ENCODE measurements around the gene IL12RB1. TPM values are rescaled to one million over a fixed set of nuclear protein-coding genes. Genes with fewer than 3 reads are reported as not detected.

IL12RB1 gene
- total and polyA plus RNA-seq, 2 of the 8 experiments (the other 6 are each of a cell fraction or from before 2014, with no cell fraction given) = 0.03 TPM; not detected in 1

- H3K27me3 ChIP-seq (replicated peaks in 1 of 4; ENCODE audit: control insufficient read depth in 3 of 4, extremely low read depth in 1 of 4, insufficient read depth in 3 of 4, low read length in 3 of 4) = no peaks in the 10 kb centered on the region
- no peak overlapping the region for H2BK20ac ChIP-seq (ENCODE audit: low read length)
- no peaks in the 10 kb centered on the region for H4K20me1 ChIP-seq (replicated peaks in 1 of 2; ENCODE audit: control insufficient read depth in 1 of 2, insufficient read depth in 2 of 2, low read length in 2 of 2)
- H4K8ac ChIP-seq (ENCODE audit: extremely low read depth, insufficient read depth, low read length) = no peak overlapping the region
- DNase-seq (ENCODE audit: low read depth in 1 of 2, low spot score in 2 of 2) = no peak
- H2BK12ac ChIP-seq (ENCODE audit: low read depth, low read length) = no peak overlapping the region
- no peaks in the 10 kb centered on the region for H3K9me3 ChIP-seq (ENCODE audit: insufficient read depth in 2 of 2, low read depth in 1 of 2, low read length in 1 of 2)
- no peak overlapping the region for H2AFZ ChIP-seq (ENCODE audit: low read length)
- POLR2A ChIA-PET (ENCODE audit: partially characterized antibody) = interaction anchor here (1.5 kb wide), 1 partner anchor 117 kb away, joined by 3 read pairs; no protein-coding TSS in a partner anchor
- 79% methylated on average over 5 of the region's 5 CpGs; no CpG with 5 or more reads in 1 of the 2 experiments for WGBS, 2 experiments (ENCODE audit: extremely low coverage in 1 of 2, insufficient coverage in 1 of 2, insufficient read length in 1 of 2, insufficient replicate concordance in 2 of 2, low coverage in 1 of 2, low lambda C conversion rate in 2 of 2, missing lambda C conversion rate in 1 of 2)
- CTCF ChIA-PET (ENCODE audit: partially characterized antibody) = interaction anchor here (0.6 to 3.6 kb wide), 16 partner anchors 11 to 807 kb away, joined by 3 to 34 read pairs (median 5); partner anchors contain the start of gene ARRDC2
- H3K79me1 ChIP-seq (ENCODE audit: low read depth, low read length) = no peaks in the 10 kb centered on the region
- H3K36me3 ChIP-seq (ENCODE audit: control insufficient read depth in 2 of 4, insufficient read depth in 4 of 4, low read length in 3 of 4) = no peaks in the 10 kb centered on the region
- TF ChIP-seq BCL11A (IDR thresholded peaks at IDR 0.05; ENCODE audit: low read depth in 2 of 2, low read length in 2 of 2) (no peak), ASH2L (IDR thresholded peaks at IDR 0.05; ENCODE audit: low read length) (no peak), CBX8 (IDR thresholded peaks at IDR 0.05; ENCODE audit: borderline replicate concordance, low read depth, low read length) (no peak), CEBPB (IDR thresholded peaks at IDR 0.05; ENCODE audit: low read depth, low read length) (no peak), RFX5 (IDR thresholded peaks at IDR 0.05; ENCODE audit: borderline replicate concordance, low read depth, low read length) (no peak), EZH2 (IDR thresholded peaks at IDR 0.05; ENCODE audit: low read depth, low read length, severe bottlenecking) (no peak), NANOG (IDR thresholded peaks at IDR 0.05; ENCODE audit: insufficient read depth, low read depth, low read length, poor library complexity, severe bottlenecking) (no peak), CHD2 (IDR thresholded peaks at IDR 0.05; ENCODE audit: low read length) (no peak), SUZ12 (IDR thresholded peaks at IDR 0.05; ENCODE audit: low read length) (no peak)
- H2BK15ac ChIP-seq (ENCODE audit: low read length) = no peak overlapping the region
- 0 out of 7 replicates have a peak, but pooled peaks cover 0 to under 1% (median 0%) of the 10 kb centered on the region in 4 experiments for H3K4me1 ChIP-seq (replicated peaks in 1 of 4; ENCODE audit: control insufficient read depth in 3 of 4, insufficient read depth in 4 of 4, low read length in 3 of 4)
- no peak overlapping the region for H3K4ac ChIP-seq (replicated peaks; ENCODE audit: insufficient read length, low read depth, low read length)
- no peak overlapping the region for H3K56ac ChIP-seq (replicated peaks; ENCODE audit: insufficient read length, low read depth, low read length)
- no peak overlapping the region for H4K91ac ChIP-seq (replicated peaks; ENCODE audit: insufficient read length, low read length)
- FAIRE-seq = no peak
- H3K23ac ChIP-seq (ENCODE audit: insufficient read length) = no peak overlapping the region
- no peaks in the 10 kb centered on the region for H3K79me2 ChIP-seq (ENCODE audit: control insufficient read depth in 1 of 2, insufficient read depth in 2 of 2, low read length in 2 of 2)
- no peak overlapping the region for H2AK5ac ChIP-seq (ENCODE audit: low read depth, low read length)
- H3K4me2 ChIP-seq (ENCODE audit: insufficient read depth in 1 of 2, low read depth in 2 of 2, low read length in 2 of 2) = no peak overlapping the region
- no peak overlapping the region for H3K27ac ChIP-seq (ENCODE audit: low read depth, low read length)
- H3K23me2 ChIP-seq (ENCODE audit: low read depth, low read length) = peaks cover 2% of the 10 kb centered on the region; the same call in 1 of the 2 replicates
- no peak overlapping the region for H3K4me3 ChIP-seq (ENCODE audit: extremely low read depth in 1 of 4, insufficient read depth in 2 of 4, low read depth in 3 of 4, low read length in 4 of 4)
- no peak overlapping the region for H3K18ac ChIP-seq (ENCODE audit: extremely low read depth, low read length)
- H2BK120ac ChIP-seq (replicated peaks; ENCODE audit: low read depth, low read length) = no peak overlapping the region
- H3K14ac ChIP-seq (ENCODE audit: insufficient read length) = no peak overlapping the region
- H4K5ac ChIP-seq (ENCODE audit: insufficient read length, low read depth, low read length) = no peak overlapping the region
- no peak overlapping the region for H2BK5ac ChIP-seq (ENCODE audit: low read depth, low read length)
- H3K9ac ChIP-seq (replicated peaks in 1 of 4; ENCODE audit: extremely low read depth in 1 of 4, low read depth in 3 of 4, low read length in 3 of 4) = no peak overlapping the region
Observed at GRCh38 chr19:18059902-18060301, 26.8 kb downstream of the IL12RB1 start.
